GM04503 (cell line): ENCODE data around the gene RPH3AL.
"Not testable (repeated sequence)": the region's sequence is repeated elsewhere in the genome, so short reads cannot be mapped to it uniquely, and the experiment has no call there.

Experiments used
- DNase-seq: peaks from one replicate; pipeline ENCODE4 v3.0.0-alpha.2; 2012; ENCODE audit warnings: low read depth

The RPH3AL gene

DNA sequence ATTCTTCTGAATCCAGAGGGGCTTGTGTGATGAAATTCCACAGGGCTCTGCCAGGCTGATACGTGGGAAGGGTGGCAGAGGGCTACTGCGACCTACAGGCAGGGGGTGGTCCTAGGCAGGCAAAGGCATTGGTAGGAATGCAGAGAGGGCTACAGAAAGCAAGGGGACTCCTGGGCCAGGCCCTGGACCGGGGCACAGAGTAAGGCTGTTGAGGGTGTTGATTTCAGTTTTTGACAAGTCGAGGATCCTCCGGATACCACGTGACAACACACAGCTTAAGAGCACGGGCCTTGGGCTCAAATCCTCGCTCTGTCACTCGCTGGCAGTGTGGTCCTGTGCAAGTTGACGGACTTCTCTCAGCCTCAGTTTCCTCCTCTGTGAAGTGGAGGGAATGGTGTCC, 152.0 kb downstream of the RPH3AL start:
- DNase-seq, result no peak

DNA sequence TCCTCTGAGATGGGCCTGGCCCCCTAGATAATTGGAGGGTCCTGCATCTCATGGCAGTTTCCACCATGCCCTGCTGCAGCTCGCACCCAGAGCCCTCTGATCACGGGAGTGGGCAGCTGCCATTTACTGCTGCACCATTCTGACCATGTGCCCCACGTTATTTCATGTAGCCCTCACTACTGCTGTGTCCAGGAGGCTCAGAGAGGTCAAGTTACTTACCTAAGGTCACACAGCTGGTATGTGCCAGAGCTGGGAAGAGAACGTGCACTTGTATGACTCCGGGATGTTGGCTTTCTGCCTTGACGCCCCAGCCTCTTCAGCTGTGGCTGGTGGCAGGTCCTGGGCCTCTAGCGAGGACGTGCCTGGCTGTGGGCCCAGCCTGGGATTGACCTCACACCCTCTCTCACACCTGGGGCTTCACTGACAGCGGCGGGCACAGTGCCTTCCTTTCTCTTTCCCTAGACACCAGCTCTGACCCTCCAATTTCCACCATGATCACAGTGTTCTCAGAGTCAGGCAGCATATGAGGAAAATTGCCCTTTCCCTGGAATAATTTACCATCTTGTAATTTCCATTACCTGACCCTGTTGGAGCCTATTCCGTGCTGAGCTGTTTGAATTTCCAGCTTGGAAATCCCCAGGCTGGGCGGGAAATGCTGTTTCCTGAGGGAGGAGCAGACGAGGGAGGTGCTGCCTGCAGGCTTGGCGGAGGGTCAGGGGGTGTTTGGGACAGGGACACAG, 152.6 kb downstream of the RPH3AL start:
- no peak for DNase-seq

DNA sequence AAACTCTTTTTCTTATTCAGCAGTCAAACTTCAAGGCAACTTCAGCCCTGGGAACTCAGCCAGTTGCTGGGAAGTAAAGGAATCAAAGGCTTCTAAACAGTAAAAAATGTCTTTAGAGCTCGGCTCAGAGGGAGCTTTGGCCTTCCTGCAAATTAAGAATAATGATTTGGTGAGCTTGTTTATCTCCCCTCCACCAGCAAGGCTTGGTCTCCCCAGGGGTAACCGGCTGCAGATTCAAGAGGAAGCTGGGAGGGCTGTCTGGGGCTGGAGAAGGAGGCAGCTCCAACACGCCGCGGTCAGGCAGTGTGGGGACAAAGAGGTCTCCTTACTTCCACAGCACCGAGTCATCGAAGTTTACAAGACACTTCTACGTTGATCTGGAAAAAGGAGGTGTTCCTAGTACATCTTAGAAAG, 153.4 kb downstream of the RPH3AL start:
- DNase-seq, result no peak

DNA sequence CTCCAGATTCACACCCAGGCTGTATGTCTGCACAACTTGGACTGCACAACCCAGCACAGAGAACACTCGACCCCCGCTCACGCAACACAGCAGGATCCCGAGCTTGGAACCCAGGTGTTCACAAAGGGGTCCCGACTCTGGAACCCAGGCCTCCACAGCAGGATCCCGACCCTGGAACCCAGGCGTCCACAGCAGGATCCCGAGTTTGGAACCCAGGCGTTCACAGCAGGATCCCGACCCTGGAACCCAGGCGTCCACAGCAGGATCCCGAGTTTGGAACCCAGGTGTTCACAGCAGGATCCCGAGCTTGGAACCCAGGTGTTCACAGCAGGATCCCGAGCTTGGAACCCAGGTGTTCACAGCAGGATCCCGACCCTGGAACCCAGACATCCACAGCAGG, 154.4 kb downstream of the RPH3AL start:
- not testable (repeated sequence) for DNase-seq

DNA sequence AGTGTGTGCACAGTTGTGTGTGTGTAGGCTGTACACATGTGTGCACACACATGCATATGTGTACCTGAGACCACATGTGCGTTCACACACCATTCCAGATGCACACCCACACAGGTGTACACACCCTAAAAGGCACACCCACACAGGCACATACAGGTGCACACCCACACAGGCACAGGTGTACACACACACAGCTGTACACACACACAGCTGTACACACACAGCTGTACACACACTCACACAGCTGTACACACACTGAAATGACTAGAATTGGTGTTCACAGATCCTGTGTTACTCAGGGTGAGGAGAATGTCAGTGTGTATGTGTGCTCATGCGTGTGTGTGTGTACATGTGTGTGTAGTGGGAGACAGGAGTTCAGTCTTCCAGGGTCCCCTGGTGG, 155.3 kb downstream of the RPH3AL start:
- no peak for DNase-seq

DNA sequence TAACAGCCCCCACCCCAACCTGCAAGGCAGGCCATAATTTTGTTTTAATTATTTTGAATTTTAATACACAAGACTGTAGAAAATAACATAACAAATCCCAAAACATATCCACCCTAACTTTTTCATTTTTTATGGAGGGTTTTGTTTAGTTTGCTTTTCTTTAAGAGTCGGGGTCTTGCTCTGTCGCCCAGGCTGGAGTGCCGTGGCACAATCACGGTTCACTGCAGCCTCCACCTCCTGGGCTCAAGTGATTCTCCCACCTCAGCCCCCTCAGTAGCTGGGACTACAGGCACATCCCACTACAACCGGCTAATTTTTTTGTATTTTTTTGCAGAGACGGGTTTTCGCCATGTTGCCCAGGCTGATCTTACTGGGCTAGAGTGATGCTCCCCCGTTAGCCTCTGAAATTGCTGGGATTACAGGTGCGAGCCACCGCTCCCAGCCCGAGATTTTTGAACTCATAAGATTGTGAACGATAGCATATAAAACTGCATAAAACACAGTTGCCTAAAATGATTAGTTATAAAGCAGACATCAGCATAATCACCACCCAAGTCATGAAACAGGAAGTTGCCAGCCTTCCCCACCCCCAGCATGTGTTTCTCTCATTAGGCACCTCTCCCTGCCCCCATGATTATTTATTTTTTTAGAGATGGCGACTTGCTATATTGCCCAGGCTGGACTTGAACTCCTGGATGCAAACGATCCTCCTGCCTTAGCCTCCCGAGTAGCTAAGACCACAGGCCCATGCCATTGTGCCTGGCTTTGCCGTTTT, 157.6 kb downstream of the RPH3AL start:
- DNase-seq, result no peak

DNA sequence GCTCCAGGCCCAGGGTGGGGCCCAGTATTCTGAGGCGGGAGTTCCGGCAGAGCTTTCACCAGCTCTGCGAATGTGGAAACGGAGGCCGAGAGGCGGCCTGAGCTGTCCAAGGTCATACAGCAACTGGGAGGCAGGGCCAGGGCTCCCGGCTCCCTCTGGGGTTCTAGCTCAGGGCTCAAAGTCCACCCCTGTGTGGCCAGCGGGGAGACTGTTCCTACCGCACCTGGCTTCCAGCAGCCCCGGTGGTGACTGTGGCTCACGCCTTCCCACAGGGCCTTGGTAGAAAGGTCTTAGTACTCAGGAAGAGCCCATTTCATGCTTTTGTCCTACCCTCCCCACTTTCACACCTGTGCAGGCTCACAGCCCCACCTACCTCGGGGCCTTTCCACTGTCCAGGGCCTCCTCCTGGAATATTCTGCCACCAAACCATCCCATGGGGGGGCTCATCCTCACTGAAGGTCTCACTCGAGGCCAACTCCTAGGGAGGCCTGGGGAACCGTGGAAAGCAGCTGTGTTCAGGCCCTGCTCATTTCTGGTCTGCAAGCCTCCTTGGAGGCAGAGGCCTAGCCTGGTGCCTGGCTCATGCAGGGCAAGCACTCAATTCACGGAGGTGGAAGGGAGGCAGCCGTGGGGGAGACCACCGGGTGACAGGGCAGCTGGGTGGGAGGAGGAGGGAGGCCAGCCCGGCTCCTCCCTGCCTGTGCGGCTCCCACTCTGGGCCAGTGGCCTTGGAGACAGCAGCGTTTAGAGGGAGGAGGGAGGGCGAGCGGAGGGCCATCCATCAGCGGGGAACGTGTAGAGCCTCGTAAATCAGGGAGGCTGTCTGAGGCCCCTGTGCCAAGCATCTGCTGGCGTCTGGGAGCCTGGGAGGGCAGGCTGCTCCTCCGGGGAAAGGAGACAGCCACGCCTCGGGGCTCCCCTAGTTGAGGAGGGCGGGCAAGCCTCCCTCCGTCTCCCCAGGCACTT, 158.5 kb downstream of the RPH3AL start:
- no peak for DNase-seq

DNA sequence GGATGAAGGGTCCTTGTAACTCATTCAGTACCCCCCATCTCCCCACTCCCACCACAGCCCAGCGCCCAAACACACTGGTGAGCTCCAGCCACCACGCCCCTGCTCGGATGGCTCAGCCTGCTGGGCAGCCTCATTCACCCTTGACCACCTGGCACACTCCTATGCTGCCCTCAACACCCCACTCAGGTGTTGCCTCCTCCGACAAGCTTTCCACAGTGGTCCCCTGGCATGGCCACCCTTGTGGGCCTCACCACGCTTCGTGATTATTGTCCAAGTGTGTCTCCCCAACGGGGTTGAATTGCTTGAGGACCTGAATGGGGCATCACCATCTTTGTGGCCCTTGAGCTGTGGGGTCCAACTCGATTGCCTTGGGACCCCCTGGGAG, 159.2 kb downstream of the RPH3AL start:
- no peak for DNase-seq

DNA sequence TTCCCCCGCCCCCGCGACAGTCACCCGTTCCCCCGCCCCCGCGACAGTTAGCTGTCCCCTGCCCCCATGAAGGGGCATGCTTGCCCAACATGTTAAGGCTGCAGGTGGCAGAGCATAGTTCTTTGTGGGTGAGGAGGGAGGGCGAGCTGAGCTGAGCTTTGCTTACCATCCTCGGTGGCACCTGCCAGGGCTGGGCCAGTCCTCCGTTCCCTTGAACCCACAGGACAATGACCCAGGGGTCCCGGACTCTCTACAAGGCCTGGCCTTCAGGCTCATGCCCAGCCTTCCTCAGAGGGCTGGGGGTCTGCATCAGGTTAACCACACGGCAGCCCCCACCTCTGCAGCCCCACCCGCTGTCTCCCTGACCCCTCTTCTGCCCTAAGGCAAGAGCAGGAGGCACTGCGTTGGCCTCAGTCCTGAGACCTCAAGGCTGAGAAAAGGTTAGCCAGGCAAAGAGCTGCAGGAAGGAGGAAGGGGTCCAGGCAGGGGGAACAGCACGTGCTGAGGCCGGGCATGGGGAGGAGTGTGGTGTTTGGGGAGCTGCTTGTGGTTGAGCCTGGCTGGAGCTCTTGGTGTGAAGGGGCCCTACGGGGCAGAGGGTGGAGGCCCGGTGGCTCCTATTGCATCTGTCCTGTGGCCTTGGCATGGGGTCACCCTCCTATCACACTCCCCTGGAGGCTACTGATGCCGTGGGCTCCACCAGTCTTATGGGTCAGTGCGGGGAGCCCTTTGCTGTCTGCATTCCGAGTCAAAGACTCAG, 159.8 kb downstream of the RPH3AL start:
- no peak for DNase-seq

DNA sequence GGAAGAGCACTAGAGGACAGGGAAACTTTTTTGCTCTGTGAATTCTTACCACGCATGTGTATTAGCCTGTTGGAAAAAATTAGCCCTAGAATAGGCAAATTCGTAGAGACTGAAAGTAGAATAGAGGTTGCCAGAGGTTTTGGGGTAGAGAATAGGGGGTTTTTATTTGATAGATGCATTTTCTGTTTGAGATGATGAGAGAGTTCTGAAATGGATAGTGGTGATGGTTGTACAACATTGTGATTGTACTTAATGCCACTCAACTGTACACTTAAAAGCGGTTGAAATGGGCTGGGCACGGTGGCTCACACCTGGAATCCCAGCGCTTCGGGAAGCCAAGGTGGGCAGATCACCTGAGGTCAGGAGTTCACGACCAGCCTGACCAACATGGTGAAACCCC, 163.2 kb downstream of the RPH3AL start:
- DNase-seq, result no peak

DNA sequence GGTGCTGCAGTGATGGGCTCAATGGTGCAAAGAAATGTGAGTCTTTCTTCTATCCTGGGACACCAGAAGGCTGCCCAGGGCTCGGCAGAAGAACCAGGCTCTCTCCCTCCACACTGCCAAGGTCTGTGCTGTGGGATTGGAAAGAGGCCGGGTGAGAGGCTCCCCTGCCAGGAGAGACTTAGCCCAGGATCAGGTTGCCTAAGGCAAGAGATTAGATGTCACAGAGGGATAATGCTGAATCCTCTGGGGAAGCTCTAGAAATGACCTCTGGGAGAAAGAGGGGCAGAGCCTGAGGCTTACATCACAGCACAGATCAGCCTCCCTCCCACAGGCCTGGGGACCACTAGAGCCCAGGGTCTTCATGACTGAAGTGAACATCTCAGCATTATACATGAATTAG, 165.5 kb downstream of the RPH3AL start:
- DNase-seq, result no peak

DNA sequence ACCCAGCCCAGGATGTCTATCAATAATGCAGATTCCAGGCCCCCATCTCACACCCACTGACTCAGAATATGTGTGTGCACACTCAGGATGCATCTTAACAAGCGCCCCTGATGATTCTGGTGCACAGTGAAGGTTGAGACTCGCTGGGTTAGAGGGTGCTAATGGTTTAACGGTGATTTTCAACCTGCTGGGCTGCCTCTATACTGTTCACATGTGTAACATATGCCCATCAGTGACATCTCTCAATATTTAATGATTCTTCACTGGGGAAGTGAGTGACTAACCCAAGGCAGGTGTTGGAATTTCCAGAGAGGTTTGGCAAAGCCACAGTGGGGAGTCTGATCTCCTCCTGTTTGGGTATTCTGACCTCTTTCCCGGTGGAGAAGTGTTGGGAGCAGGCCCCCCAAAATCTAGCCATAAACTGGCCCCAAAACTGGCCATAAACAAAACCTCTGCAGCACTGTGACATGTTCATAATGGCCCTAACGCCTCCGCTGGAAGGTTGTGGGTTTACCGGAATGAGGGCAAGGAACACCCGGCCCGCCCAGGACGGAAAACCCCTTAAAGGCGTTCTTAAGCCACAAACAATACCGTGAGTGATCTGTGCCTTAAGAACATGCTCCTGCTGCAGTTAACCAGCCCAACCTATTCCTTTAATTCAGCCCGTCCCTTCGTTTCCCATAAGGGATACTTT, 167.0 kb downstream of the RPH3AL start:
- DNase-seq, result no peak

DNA sequence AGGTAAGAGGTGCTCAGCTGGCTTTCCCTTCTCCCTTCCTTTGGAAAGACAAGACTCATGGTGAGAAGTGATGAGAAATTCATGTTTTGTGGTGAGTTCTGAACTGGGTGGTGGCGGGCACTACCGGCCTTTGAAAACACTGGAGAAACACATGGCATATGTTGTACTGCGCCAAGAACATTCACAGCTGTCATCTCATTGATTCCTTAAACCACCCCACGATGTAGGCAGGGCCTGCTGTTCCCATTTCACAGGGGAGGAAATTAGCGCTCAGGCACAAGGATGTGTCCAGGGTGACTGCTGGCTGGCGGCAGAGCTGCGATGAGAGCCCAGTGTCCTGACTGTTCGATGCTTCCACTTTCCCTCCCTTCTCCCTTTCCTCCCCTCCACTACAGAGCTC, 169.6 kb downstream of the RPH3AL start:
- no peak for DNase-seq

DNA sequence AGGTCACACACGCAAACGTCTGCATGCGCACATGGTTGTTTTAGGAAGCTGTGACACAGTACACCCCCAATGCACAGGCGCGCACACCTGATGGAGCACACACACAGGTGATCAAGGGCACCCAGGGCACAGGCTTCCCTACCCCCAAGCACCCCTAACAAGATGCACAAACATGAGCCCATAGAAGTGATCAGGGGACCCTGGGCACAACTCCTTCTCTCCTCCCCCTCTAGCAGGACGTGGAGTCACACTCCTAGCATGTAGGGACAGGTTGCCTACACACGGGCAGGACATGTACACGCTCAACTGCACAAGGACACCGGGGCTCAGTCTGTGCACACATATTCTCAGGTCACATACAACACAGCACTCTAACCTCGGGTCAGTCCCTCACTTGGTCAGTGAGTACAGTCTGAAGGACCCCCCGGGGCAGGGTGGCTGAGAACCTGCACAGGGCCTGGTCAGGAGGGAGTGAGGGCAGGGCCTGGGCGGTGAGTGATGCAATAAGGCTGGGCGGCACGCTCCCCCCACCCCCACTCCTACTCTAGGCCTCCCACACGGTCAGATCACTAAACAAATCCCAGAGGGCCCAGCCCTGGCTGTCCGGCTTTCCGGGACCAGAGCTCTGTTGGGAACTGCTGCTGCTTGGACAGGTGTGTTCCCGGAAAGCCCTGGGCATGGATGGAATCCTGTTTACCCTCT, 170.4 kb downstream of the RPH3AL start:
- DNase-seq, result no peak

DNA sequence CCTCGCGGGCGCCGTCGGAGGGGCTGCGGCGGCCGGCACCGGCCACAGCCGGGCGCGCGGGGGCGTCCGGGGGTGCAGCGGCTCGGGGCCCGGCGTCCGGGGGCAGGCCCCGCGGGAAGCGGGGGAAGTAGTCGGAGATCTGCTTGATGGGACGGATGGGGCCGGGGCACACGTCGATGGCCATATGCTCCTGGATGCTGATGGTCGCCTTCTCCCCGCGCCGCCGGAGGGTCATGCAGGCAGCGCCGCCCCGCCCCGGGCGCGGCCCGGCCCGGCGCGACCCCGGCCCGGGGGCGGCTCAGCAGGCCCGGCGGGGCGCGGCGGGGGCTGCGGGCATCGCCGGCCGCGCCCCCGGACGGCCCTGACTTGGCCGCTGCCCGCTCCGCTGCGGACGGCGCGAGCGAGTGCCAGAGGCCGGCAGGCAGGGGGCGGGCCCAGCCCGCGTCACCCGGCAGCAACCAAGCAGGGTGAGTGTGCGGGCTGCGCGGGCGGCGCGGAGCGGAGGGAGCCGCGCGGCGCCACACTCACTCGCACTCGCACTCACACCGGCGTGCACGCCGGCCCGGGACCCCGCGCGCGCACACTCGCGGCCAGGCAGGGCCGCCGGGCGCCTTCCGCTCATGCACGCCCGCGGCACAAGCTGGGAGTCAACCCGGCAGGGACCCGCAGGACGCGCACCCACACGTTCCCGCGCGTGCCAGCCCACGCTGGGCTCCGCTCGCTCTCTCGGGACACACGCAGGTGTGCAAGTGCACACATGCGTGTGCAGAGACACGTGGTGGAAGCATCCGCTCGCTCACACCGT, 171.2 kb downstream of the RPH3AL start, which contains the start of gene DOC2B:
TSS of gene DOC2B (minus strand) at position 406 of the 805 bp plus-strand sequence. CDS start at position 235, 171 bp downstream.
- DNase-seq, result no peak

DNA sequence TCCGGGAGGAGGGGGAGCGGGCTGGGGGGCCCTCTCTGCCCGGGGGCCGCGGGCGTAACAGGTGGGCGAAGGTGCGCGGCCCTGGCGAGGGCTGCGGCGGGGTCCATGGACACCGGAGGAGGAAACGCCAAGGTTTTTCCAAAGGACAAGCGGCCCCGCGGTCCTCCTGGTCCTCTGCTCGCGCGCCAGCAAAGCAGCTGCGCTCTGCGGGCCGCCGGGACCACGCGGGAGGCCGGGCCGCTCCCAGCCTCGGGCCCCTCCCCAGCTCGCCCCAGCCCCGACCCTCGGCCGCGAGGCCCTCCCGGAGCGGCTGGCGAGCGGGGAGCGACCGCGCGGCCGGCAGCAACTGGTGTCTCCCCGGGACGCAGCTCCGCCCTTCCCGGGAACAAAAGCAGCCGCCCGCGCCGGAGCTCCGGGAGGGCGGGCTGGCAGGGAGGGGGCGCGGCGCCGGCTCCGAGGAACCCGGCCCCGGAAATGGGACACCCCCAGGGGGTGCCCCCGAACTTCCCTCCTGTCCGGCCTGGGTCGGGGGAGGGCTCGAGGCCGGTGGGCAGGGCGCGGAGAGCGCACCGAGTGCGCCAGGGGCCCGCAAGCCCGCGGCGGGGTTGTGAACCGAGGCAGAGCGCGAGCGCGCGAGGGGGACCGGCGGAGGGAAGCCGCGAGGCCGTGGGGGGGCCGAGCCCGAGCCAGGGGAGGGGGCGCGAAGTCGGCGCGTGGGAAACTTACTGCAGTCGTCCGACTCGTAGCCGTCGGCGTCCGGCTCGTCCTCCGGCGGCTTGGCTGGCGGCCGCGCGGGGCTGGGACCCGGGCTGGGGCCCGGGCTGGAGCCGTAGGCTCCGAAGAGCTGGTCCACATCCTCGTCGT, 172.0 kb downstream of the RPH3AL start:
- DNase-seq, result no peak

DNA sequence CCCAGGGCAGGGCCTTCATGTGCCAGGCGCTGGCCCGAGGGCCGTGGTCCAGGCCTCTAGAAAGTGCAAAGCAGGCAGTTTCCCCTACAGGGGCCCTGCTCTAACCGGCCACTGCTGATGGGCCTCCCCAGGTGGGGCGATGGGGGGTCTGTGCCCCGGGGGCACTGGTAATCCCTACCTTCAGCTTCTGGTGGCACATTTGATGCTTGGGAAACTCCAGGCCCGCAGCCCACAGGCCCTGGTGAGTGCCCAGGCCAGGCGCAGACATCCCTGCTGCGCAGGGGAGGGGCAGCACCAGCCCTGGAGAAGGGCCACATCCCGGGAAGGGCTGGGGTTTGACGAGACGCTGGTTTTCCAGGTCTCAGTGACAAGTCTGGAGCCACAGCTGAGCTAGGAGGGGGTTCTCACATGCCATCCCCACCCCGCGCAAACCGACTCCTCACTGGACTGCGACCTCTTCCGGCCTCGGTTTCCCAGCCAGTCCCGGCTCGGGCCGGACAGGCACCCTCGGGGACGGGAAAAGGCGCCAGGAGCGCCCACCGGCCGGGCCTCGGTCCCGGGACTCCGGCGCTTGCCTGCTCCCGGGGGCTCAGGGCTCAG, 172.7 kb downstream of the RPH3AL start:
- DNase-seq, result no peak

DNA sequence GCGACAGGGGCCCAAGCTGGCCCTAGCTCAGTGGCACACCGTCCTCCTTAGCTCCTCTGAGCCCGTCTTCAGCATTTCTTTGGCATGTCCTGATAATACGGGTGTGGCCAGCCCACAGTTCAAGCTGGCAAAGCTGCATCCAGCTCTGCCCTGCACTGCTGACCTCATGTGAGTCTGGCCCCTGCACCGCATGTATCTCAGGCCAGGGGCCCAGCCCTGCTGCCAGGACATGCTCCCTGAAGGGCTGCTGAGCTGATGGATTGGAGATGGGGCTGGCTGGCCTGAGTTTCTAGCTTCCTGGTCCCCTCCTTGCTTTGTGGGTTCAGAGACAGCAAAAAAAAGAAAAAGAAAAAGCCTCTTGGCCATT, 173.6 kb downstream of the RPH3AL start:
- DNase-seq, result no peak
